ENCODE results near the gene CTPS2. TPM values are rescaled to one million over a fixed set of nuclear protein-coding genes. Genes with fewer than 3 reads are reported as not detected.
"Not testable (repeated sequence)": the region's sequence is repeated elsewhere in the genome, so short reads cannot be mapped to it uniquely, and the experiment has no call there.

The CTPS2 gene, protein sequence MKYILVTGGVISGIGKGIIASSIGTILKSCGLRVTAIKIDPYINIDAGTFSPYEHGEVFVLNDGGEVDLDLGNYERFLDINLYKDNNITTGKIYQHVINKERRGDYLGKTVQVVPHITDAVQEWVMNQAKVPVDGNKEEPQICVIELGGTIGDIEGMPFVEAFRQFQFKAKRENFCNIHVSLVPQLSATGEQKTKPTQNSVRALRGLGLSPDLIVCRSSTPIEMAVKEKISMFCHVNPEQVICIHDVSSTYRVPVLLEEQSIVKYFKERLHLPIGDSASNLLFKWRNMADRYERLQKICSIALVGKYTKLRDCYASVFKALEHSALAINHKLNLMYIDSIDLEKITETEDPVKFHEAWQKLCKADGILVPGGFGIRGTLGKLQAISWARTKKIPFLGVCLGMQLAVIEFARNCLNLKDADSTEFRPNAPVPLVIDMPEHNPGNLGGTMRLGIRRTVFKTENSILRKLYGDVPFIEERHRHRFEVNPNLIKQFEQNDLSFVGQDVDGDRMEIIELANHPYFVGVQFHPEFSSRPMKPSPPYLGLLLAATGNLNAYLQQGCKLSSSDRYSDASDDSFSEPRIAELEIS
- polyA plus RNA-seq (2013, experiment 1 of 2), result 7.2 TPM
- polyA plus RNA-seq (2013, experiment 2 of 2), result 7.0 TPM

DNA sequence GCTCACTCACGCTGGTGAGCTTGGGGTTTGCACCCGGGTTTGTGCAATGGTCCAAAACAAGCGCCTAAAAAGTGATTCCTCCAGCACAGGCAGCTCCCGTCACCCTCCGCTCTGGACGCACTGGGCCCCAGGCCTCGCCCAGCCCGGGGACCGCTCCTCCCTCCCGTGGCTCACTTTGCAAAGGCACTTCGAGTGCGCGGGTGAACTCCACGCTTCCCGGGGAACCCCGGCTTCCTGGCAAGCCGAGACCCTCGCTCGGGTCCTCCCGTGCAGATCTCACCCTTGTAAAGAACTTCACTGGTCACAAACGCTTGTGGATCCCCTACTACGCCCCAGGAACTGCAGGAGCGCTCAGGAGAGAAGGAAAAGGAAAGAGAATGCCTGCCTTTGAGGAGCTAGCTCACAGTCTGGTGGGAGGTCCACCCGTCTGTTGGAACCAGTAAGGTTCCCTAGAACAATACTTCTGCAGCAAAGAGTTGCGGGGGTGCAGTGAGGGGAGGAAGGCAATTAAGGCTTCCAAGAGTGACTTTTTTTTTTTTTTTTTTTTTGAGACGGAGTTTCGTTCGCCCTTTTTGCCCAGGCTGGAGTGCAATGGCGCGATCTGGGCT is at the start of gene CTPS2:
TSS of gene CTPS2 (minus strand) at position 122 of the 608 bp plus-strand sequence. CDS start 9,767 bp downstream, outside the sequence.
- Histone ChIP-seq H3K23ac (ENCODE audit: low read length in 2 of 2) (peak within 1 kb of the TSS in 1 of 2 experiments; percentile 59), H3K9ac (ENCODE audit: low read length) (peak within 1 kb of the TSS; percentile 88), H2BK15ac (ENCODE audit: low read depth, poor library complexity, severe bottlenecking) (no peak within 1 kb of the TSS), H3K4me2 (ENCODE audit: low read length, poor library complexity, severe bottlenecking) (peak within 1 kb of the TSS; percentile 72), H3K27ac (ENCODE audit: low read length, poor library complexity, severe bottlenecking) (peak within 1 kb of the TSS; percentile 53), H2BK5ac (ENCODE audit: low read depth, low read length, poor library complexity, severe bottlenecking) (peak within 1 kb of the TSS; percentile 31), H3K4ac (ENCODE audit: low read depth in 1 of 2, low read length in 2 of 2) (peak within 1 kb of the TSS in 1 of 2 experiments; percentile 82), H3K18ac (ENCODE audit: low read depth in 1 of 2, low read length in 2 of 2) (peak within 1 kb of the TSS; percentile 76 to 83), H2BK12ac (ENCODE audit: low read length in 2 of 2) (no peak within 1 kb of the TSS), H3K4me3 (ENCODE audit: insufficient read depth in 1 of 2, low read depth in 1 of 2, low read length in 2 of 2) (peak within 1 kb of the TSS; percentile 76 to 85), H4K8ac (ENCODE audit: low read length) (peak within 1 kb of the TSS; percentile 72), H2AK5ac (ENCODE audit: low read length, severe bottlenecking) (no peak within 1 kb of the TSS), H2BK120ac (ENCODE audit: low read depth, low read length) (peak within 1 kb of the TSS; percentile 73), H2AFZ (ENCODE audit: low read depth, low read length) (peak within 1 kb of the TSS; percentile 71), H3K27me3 (ENCODE audit: control insufficient read depth in 1 of 2, insufficient read depth in 1 of 2, low read length in 2 of 2) (peaks cover 0 to 29% of the 10 kb centered on the region in 2 experiments), H4K91ac (ENCODE audit: low read length) (peak within 1 kb of the TSS; percentile 18), H3K36me3 (ENCODE audit: control insufficient read depth in 1 of 2, insufficient read depth in 2 of 2, low read depth in 1 of 2, low read length in 2 of 2) (no peaks in the 10 kb centered on the region), H3K9me3 (ENCODE audit: control insufficient read depth, low read length) (no peaks in the 10 kb centered on the region), H3K4me1 (ENCODE audit: control insufficient read depth, insufficient read depth, low read depth, low read length) (no peaks in the 10 kb centered on the region), H3K79me1 (replicated peaks; ENCODE audit: low read length, poor library complexity, severe bottlenecking) (no peaks in the 10 kb centered on the region), H3K14ac (ENCODE audit: low read length in 2 of 2) (peak within 1 kb of the TSS in 1 of 2 experiments; percentile 32)
- WGBS, result 13% methylated on average over 27 of the region's 30 CpGs
- DNase-seq, result peak; percentile 66

DNA sequence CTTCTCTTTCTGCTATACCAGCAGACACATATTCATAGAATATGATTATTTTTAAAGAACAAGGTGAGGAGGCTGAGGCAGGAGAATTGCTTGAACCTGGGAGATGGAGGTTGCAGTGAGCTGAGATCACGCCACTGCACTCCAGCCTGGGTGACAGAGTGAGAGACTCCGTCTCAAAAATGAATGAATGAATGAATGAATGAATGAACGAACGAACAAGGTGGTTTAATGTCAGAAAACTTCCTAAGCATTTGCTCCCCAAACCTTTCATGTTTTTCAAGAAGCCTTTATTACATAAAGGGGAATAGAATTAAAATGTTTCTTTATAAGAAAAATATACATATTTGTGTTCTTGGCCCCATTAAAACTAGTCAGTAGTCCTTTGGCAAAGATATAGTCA is 49.0 kb upstream of the CTPS2 start:
- H3K4me3 ChIP-seq (ENCODE audit: insufficient read depth in 1 of 2, low read depth in 1 of 2, low read length in 2 of 2); H3K9ac ChIP-seq (ENCODE audit: low read length); H4K8ac ChIP-seq (ENCODE audit: low read length); H3K4ac ChIP-seq (ENCODE audit: low read depth in 1 of 2, low read length in 2 of 2); H2AFZ ChIP-seq (ENCODE audit: low read depth, low read length); H4K91ac ChIP-seq (ENCODE audit: low read length); H3K27ac ChIP-seq (ENCODE audit: low read length, poor library complexity, severe bottlenecking); H2BK12ac ChIP-seq (ENCODE audit: low read length in 2 of 2); H2BK120ac ChIP-seq (ENCODE audit: low read depth, low read length); H3K18ac ChIP-seq (ENCODE audit: low read depth in 1 of 2, low read length in 2 of 2); H3K14ac ChIP-seq (ENCODE audit: low read length in 2 of 2); H2AK5ac ChIP-seq (ENCODE audit: low read length, severe bottlenecking); H3K23ac ChIP-seq (ENCODE audit: low read length in 2 of 2); H3K27me3 ChIP-seq (ENCODE audit: control insufficient read depth in 1 of 2, insufficient read depth in 1 of 2, low read length in 2 of 2); H3K79me1 ChIP-seq (replicated peaks; ENCODE audit: low read length, poor library complexity, severe bottlenecking); DNase-seq; H3K4me2 ChIP-seq (ENCODE audit: low read length, poor library complexity, severe bottlenecking); H3K4me1 ChIP-seq (ENCODE audit: control insufficient read depth, insufficient read depth, low read depth, low read length); H2BK5ac ChIP-seq (ENCODE audit: low read depth, low read length, poor library complexity, severe bottlenecking); H3K9me3 ChIP-seq (ENCODE audit: control insufficient read depth, low read length); H2BK15ac ChIP-seq (ENCODE audit: low read depth, poor library complexity, severe bottlenecking): not testable (repeated sequence)
- peaks cover 9 to 48% of the 10 kb centered on the region in 2 experiments for H3K36me3 ChIP-seq (ENCODE audit: control insufficient read depth in 1 of 2, insufficient read depth in 2 of 2, low read depth in 1 of 2, low read length in 2 of 2)
- WGBS, result 100% methylated on average over 1 of the region's 4 CpGs

DNA sequence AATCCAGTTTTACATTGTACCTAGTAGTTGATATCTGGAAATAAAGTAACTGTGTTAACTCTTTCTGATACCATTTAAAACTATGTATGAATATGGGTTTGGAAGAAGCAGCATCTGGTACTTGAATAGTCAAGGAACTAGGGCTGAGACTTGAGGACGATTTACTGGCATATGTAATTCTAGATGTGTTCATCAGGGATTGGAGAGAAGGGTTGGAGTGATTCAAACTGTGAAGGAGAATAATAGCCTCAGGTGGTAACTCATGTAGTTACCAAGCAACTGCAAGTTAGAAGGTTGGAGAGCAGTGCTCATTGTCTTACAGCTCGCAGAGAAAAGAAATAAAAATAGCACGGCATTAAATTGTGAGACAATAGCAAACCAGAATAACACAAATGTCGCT is 44.3 kb upstream of the CTPS2 start:
- over 99% methylated on average over 4 of the region's 4 CpGs for WGBS
- Histone ChIP-seq H3K9ac (ENCODE audit: low read length) (no peak overlapping the region), H2AK5ac (ENCODE audit: low read length, severe bottlenecking) (no peak overlapping the region), H2BK15ac (ENCODE audit: low read depth, poor library complexity, severe bottlenecking) (no peak overlapping the region), H3K14ac (ENCODE audit: low read length in 2 of 2) (no peak overlapping the region), H2AFZ (ENCODE audit: low read depth, low read length) (no peak overlapping the region), H3K79me1 (replicated peaks; ENCODE audit: low read length, poor library complexity, severe bottlenecking) (peaks cover 5% of the 10 kb centered on the region), H3K36me3 (ENCODE audit: control insufficient read depth in 1 of 2, insufficient read depth in 2 of 2, low read depth in 1 of 2, low read length in 2 of 2) (peaks cover 20 to 76% of the 10 kb centered on the region in 2 experiments), H3K4me2 (ENCODE audit: low read length, poor library complexity, severe bottlenecking) (no peak overlapping the region), H3K4me3 (ENCODE audit: insufficient read depth in 1 of 2, low read depth in 1 of 2, low read length in 2 of 2) (no peak overlapping the region), H4K91ac (ENCODE audit: low read length) (no peak overlapping the region), H3K27me3 (ENCODE audit: control insufficient read depth in 1 of 2, insufficient read depth in 1 of 2, low read length in 2 of 2) (no peaks in the 10 kb centered on the region), H2BK120ac (ENCODE audit: low read depth, low read length) (no peak overlapping the region), H3K23ac (ENCODE audit: low read length in 2 of 2) (no peak overlapping the region), H3K27ac (ENCODE audit: low read length, poor library complexity, severe bottlenecking) (no peak overlapping the region), H2BK12ac (ENCODE audit: low read length in 2 of 2) (no peak overlapping the region), H3K9me3 (ENCODE audit: control insufficient read depth, low read length) (no peaks in the 10 kb centered on the region), H2BK5ac (ENCODE audit: low read depth, low read length, poor library complexity, severe bottlenecking) (no peak overlapping the region), H3K18ac (ENCODE audit: low read depth in 1 of 2, low read length in 2 of 2) (no peak overlapping the region), H3K4me1 (ENCODE audit: control insufficient read depth, insufficient read depth, low read depth, low read length) (no peaks in the 10 kb centered on the region), H3K4ac (ENCODE audit: low read depth in 1 of 2, low read length in 2 of 2) (no peak overlapping the region), H4K8ac (ENCODE audit: low read length) (no peak overlapping the region)
- DNase-seq, result no peak

DNA sequence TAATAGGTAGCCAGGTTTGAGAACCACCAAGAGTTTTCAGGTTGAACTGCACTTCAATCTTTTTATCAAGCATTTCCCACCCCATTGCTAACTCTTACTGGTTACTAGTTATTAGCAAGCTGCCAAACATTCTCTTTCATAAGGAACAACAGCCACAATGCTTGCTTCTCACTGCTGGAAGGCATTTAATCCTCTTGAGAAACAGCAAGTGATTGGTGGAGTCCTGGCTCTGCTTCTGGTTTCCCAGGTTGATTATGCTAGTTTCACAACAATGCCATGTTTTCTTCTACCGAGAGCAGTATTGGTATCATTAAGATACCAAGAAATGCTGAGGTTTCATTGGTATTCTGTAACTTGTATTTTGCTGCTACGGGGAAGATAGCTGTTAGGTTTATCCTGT is 41.5 kb upstream of the CTPS2 start:
- no peak overlapping the region for H3K4me2 ChIP-seq (ENCODE audit: low read length, poor library complexity, severe bottlenecking)
- no peak overlapping the region for H2BK15ac ChIP-seq (ENCODE audit: low read depth, poor library complexity, severe bottlenecking)
- no peak overlapping the region for H3K4ac ChIP-seq (ENCODE audit: low read depth in 1 of 2, low read length in 2 of 2)
- no peak overlapping the region for H4K91ac ChIP-seq (ENCODE audit: low read length)
- no peaks in the 10 kb centered on the region for H3K9me3 ChIP-seq (ENCODE audit: control insufficient read depth, low read length)
- no peak for DNase-seq
- H3K9ac ChIP-seq (ENCODE audit: low read length), result no peak overlapping the region
- no peak overlapping the region for H3K18ac ChIP-seq (ENCODE audit: low read depth in 1 of 2, low read length in 2 of 2)
- H3K14ac ChIP-seq (ENCODE audit: low read length in 2 of 2), result no peak overlapping the region
- H2AK5ac ChIP-seq (ENCODE audit: low read length, severe bottlenecking), result no peak overlapping the region
- WGBS, result 97% methylated on average over 2 of the region's 2 CpGs
- no peaks in the 10 kb centered on the region for H3K4me1 ChIP-seq (ENCODE audit: control insufficient read depth, insufficient read depth, low read depth, low read length)
- no peak overlapping the region for H2BK5ac ChIP-seq (ENCODE audit: low read depth, low read length, poor library complexity, severe bottlenecking)
- H3K23ac ChIP-seq (ENCODE audit: low read length in 2 of 2), result no peak overlapping the region
- H3K4me3 ChIP-seq (ENCODE audit: insufficient read depth in 1 of 2, low read depth in 1 of 2, low read length in 2 of 2), result no peak overlapping the region
- H3K27ac ChIP-seq (ENCODE audit: low read length, poor library complexity, severe bottlenecking), result no peak overlapping the region
- no peak overlapping the region for H2BK12ac ChIP-seq (ENCODE audit: low read length in 2 of 2)
- no peak overlapping the region for H2AFZ ChIP-seq (ENCODE audit: low read depth, low read length)
- peaks cover 20 to 71% of the 10 kb centered on the region in 2 experiments for H3K36me3 ChIP-seq (ENCODE audit: control insufficient read depth in 1 of 2, insufficient read depth in 2 of 2, low read depth in 1 of 2, low read length in 2 of 2)
- H3K27me3 ChIP-seq (ENCODE audit: control insufficient read depth in 1 of 2, insufficient read depth in 1 of 2, low read length in 2 of 2), result no peaks in the 10 kb centered on the region
- no peak overlapping the region for H4K8ac ChIP-seq (ENCODE audit: low read length)
- H2BK120ac ChIP-seq (ENCODE audit: low read depth, low read length), result no peak overlapping the region
- H3K79me1 ChIP-seq (replicated peaks; ENCODE audit: low read length, poor library complexity, severe bottlenecking), result peaks cover 5% of the 10 kb centered on the region
